KG1 (cell line): ENCODE results near the gene PDGFD.

Source experiments
- DNase-seq: peaks from one replicate; lab custom pipeline; 2025; lab: John Stamatoyannopoulos, UW

The PDGFD gene

DNA sequence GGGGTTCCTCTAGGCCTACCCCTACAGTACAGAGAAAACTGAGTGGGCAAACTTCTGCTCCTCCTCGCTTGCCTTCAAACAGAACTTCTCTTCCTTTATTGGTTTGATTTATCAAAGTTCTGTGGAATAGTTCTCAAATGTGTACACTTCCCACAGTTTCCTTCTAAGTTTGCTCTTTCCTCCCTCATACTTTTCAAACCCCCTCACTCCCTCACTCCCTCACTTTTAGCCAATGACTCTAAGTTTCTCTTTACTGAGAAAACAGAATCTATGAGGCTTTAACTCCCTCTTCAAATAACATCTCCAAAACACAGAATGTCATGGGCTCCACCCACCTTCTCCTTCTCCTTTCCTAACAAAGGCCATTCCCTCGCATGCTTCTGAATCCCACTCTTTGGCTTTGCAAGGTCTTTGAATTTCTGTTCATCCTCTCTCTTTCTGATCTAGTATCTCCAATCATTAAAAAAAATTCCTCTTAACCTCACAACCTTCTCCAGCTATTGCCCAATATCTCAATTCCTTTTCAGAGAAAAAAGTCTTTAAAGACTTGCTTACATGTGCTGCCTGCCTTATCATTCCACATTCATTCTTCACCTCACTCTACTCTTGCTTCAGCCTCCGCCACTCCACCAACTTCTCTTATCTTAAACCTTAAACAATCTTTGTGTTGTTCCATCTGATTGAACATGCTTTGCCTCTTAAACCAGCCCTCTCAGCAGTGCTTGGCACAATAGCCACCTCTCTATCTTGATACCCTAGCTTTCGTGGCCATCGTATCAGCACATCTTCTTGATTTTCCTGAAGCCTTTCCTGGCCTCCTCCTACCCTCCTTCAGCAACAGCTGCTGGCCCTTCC, 70.3 kb downstream of the PDGFD start:
- no peak for DNase-seq

GRCh38 chr11:104092744-104093143, 71.2 kb downstream of the PDGFD start:
- DNase-seq: no peak

DNA sequence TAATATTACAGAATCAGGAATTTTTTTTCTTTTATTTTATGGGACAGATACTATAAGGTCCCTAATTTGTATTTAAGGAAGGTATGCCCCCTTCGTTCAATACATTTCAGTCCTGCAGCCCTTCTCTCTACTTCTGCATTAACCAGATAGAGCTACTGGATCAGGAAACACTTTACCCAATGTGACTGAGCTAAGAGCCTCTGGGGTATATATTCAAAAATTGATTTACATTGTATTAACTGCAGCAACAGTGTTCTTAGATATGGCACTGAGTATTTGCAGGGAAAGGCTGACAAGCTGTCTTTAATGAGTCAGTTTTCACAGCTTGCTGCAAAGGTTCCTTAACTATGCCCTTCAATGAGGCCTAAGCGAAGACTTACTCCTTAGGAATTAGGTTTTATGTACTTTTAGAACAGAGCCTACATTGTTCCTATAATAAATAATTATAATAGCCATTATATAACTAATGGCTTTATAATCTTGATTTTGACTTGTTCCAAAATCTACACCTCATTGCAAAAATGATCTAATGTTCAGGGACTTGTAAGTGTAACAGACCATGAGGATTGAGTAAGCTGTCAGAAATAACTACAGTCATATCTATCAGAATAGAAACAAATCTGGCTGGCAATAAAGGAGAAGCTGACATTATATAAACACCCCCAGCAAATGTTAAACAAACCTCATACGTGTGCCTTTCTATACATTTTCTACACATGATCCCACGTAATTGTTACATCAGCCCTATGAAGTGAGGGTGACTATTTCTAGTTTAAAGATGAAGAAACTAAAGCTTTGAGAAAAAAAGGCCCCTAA, 72.5 kb downstream of the PDGFD start:
- DNase-seq: no peak

- DNase-seq: no peak
Measured at GRCh38 chr11:104090767-104091166, 73.2 kb downstream of the PDGFD start.

- no peak for DNase-seq
Measured at GRCh38 chr11:104089481-104089880, 74.5 kb downstream of the PDGFD start.

DNA sequence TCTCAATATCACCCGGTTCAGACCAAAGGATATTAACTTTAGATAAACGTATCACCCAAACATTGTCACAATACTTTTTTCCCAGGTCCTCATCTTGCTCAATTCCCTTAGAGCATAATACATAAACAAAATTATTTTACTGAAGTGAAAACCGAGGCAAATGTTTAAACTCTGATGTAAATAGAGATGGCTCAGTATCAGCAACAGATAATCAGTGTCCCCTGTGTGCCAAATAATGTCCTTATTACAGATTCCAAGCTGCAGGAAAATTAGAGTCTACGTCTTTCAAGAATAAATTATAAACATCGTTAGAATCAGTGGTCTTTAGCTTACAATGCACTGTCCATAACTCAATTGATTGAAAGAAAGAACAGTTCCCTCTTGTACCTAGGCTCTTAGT, 77.3 kb downstream of the PDGFD start:
- no peak for DNase-seq

- DNase-seq: no peak
Measured at GRCh38 chr11:104078995-104079394, 85.0 kb downstream of the PDGFD start.

DNA sequence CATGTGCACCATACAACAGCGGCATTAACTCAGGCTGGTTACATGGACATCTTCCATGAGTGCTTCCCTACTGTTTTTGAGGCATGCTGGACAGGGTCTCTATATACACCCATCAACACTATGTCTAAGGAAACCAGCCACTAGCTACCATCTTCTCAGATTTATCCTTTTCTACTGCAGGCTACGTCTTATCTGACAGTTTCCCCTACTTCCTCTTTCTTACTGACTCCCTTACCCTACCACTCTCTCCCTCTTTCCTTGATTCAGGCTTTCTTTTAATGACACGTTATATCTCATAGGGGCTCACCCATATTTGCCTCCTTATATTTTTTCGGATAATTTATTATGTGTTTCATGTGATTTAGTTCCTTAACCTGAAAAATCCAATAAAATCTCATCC, 85.7 kb downstream of the PDGFD start:
- DNase-seq: peak; percentile 2

- DNase-seq: no peak
Measured at GRCh38 chr11:104076455-104076854, 87.5 kb downstream of the PDGFD start.

- no peak for DNase-seq
Measured at GRCh38 chr11:104075706-104076105, 88.2 kb downstream of the PDGFD start.

DNA sequence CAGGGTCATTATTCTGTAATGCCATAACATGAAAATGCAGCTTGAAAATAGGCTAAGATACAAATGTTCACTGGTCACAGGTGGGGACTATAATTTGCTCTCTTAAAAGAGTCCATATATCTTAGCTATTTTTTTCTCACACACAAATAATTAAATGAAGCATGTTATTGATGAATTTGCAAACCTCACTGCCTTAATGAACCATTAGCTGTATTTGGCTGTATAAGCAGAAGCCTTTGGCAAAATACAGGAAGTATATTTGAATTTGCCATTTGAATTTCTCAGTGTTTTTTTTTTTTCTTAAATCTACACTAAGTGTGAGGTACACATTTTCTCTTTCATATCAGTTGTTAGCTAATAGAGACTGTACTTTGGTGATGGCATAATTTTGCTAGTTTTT, 88.9 kb downstream of the PDGFD start:
- no peak for DNase-seq

GRCh38 chr11:104073950-104074705, 89.8 kb downstream of the PDGFD start:
- peak; percentile 74 for DNase-seq

DNA sequence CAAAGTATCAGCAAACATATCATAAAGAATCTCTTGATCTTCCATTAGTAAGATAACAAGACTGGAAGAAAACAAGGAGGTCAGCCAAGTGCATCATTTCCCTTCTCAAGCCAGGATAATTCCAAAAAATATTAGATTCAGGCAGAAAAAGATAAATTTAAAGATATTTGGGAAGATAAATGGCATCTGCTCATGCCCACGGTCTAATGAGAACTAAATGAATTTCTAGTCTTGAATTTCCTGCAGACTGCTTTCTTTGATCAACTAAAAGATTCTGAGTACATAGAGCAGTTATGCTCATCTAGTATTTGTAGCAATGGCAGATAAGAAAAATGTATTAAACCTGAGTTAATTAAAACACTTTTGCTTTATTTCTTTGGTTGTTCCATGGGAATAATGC, 96.4 kb downstream of the PDGFD start:
- no peak for DNase-seq

DNA sequence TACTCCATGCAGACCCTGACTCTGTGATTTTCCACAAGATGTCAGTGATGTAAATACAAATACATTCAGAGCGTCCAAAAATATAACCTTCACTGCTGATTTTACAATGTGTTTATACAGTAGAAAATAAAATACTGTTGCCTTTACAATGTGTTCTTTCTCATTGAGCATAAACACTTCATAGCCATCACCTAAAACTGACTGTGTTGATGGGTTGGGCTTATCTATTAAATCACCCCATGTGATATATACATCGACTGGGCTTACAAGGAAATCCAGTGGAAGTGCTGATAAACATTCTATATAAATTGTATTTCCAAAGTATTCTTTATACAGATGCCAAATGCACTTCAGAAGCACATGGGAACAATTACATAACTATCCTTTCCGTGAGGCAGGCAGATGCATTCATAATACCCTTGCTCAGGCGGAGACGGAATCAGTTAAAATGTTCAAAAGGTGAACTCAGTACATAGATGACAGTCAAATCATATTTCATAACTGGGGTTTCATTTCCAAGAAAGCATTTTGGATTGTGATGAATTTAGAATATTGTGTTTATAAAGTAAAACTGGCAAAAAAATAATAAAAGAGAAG, 99.8 kb downstream of the PDGFD start:
- no peak for DNase-seq

DNA sequence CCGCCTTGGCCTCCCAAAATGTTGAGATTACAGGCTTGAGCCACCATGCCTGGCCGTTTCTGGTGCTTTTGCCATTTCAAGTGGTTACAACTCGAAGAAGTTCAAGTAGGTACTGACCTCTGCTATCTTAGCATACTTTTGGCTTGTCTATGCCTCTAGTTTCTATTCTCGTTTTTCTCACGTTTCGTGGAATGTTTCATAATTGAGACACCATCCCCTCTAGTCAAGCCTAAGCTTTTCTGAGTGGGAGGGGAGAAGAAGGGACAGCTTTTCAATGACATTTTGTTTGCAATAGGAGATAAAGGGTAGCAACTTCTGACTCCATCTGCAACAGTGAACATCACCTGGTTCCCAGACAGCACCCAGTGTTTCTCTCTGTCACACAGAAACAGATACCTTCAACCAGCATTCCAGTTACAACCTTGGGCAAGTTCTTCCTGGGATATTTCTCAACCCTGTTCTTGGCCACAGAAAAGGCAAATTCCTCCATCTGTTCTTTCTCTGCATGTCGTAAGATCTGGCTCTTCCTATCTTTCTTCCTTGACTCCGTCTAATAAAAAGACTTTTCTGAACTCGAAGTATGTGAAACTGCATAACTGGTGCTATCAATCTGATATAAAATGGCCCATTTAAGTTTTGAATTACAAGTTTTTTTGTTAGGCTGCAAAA, 102.0 kb downstream of the PDGFD start:
- no peak for DNase-seq

DNA sequence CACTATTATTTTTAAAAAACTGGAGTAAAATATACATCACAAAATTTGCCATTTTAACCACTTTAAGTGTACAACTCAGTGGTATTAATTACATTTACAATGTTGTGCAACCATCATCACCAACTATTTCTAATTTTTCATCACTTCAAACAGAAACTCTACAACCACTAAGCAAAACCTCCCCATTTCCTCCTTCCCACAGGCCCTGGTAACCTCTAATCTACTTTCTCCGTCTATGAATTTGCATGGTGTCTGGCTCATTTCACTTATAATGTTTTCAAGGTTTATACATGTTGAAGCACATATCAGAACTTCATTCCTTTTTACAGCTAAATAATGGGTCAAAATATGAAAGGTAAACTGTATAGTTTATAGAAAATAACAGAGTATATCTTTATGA, 103.1 kb downstream of the PDGFD start:
- no peak for DNase-seq

DNA sequence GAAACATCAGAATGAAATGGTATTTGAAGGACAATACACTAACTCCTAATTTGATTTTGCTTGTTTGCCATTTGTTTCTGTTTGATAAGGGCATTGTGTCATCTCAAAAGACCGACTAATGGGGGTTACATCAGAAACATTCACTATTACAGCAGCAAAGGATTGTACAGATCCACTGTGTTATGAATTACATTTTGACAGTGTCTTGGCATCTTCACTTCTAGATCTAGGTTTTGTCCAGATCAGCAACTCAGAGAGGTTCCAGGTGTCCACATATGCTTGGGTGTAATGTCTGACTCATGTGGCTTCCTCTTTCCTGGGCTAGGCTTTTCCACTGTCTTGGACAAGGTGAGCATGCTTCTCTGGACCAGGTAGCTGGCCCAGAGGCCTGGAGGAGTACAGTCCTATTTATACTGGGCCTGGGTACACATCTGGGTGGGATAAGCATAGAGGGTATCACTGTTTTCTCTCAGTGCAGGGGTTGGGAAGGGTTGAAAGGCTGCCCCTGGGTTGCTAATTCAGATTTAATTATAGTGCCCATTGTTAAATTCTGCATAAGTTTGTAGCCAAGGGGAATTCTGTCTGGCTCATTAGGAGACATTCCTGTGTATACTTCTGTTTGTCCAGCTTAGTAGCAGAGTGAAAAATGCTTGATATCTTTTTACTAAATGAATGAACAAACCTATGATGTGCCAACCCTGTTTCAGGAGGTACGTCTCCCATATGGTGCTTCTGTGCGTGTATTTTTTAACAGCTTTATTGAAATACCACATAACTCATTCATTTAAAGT, 103.7 kb downstream of the PDGFD start:
- DNase-seq: no peak

DNA sequence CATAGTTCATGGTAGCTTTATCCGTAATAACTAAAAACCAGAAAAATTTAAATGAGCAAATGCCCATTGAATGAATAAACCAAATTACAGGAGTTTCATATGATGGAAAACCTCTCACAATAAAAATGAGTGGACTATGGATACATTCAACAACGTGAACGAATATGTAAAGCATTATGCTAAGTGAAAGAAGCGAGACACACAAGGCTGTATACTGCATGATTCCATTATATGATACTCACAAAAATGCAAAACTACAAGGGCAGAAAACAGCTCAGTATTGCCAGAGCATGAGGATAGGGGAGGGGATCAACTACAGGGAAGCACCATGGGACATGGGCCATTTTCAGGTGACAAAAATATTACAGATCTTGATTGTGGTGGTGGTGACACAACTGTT, 105.3 kb downstream of the PDGFD start:
- no peak for DNase-seq

DNA sequence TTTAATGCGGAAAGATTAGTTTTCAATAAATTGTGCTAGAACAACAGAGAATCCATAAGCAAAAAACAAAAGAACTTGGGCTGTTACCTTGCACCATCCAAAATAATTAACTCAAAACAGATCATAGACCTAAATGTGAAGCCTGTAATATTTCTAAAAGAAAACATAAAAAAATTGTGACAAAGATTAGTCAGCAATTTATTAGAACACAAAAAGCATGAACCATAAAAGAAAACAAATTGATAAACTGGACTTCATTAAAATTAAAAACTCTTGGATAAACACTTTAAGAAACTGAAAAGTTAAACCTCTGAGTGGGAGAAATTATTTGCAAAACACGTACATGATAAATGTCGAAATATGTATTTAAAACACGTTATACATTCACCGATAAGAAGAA, 106.0 kb downstream of the PDGFD start:
- no peak for DNase-seq

DNA sequence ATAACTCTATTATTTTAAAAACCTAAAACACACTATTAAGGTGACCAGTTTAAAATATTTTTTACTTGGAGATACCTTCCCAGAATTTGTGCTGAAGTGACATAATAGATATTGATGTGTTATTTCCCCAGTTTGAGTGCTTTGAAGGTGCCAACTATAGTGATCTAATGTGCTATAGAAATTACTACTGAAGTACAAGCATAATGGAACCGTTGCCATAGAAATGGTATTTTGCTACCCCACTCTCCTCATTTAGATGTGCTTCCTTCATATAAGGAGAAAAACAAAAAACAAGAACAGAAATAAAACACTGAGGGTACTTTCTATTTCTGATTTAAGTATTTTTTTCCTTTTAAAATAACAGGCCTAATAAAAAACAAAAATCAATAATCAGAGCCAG, 108.4 kb downstream of the PDGFD start:
- no peak for DNase-seq
